GM12891 (cell line): Measurements from ENCODE around the gene TFIP11.

ENCODE experiments used
- DNase-seq: peaks from one replicate; pipeline ENCODE4 v3.0.0; 2011; ENCODE audit warnings: low spot score; ENCODE audit not compliant: insufficient read length
- FAIRE-seq: peaks from 2 replicates; lab custom pipeline; 2011; peaks lifted over from hg19 to GRCh38; lab: Jason Lieb, UNC
- PAX5 ChIP-seq: IDR thresholded peaks from 2 replicates; pipeline ENCODE4 v1.6.1; 2011; ENCODE audit warnings: low read length, moderate library complexity, mild to moderate bottlenecking; ENCODE audit not compliant: insufficient read depth, severe bottlenecking
- POLR2A ChIP-seq: IDR thresholded peaks from 2 replicates; pipeline ENCODE4 v1.6.1; 2011; ENCODE audit warnings: low read depth, low read length, control low read depth
- POLR2AphosphoS5 ChIP-seq: IDR thresholded peaks from 2 replicates; pipeline ENCODE4 v1.6.1; 2011; ENCODE audit warnings: low read depth, low read length, control low read depth
- POU2F2 ChIP-seq: IDR thresholded peaks from 2 replicates; pipeline ENCODE4 v1.6.1; 2011; ENCODE audit warnings: low read depth, mild to moderate bottlenecking, control low read depth, low read length, moderate library complexity
- SPI1 ChIP-seq: IDR thresholded peaks from 2 replicates; pipeline ENCODE4 v1.6.1; 2011; ENCODE audit warnings: low read depth, low read length, control low read depth
- TAF1 ChIP-seq: IDR thresholded peaks from 2 replicates; pipeline ENCODE4 v1.6.1; 2011; ENCODE audit warnings: low read depth, low read length, control low read depth

The TFIP11 gene

DNA sequence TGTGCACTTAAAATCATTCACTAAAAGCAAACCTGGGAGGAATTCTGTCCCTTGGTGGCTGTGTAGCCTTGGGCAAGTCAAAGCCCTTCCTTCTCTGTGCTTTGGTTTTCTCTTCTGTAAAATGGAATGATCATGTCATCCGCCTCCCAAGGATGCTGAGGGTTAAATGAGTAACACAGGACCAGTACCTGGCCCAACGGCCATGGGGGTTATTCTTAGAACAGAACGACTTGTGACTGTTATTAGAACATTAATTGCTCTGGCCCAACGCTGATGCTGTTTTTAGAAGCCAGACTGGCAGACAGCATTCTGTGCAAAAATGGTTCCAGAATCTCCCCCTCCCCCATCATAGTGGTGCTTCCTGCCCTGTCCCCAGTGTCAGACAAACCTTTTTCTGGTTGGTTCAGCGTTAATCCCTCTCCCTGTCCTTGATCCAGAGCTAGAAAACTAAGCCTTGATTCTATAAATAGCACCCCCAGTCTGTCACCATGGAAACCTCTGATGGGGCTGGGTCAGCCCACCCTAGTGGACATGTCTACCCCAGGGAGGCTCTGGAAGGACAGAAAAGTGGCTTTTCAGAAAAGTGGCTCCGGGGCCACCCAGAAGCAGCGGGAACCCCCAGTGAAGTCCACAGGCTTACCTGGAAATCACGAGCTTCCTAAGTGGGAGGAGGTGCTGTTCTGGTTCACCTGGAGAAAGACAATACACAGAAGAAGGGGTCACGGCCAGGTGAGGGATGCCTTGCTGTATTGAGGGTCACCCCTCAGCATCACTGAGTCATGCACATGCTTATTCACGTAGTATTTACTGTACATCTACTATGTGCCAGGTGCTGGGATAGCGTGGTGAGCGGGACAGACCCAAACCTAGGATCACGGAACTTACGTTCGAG, 15.5 kb upstream of the TFIP11 start:
- no peak for TF ChIP-seq POLR2AphosphoS5
- no peak for TF ChIP-seq POU2F2
- TF ChIP-seq TAF1, result no peak
- TF ChIP-seq SPI1, result no peak
- TF ChIP-seq POLR2A, result no peak
- TF ChIP-seq PAX5, result no peak
- FAIRE-seq, result no peak
- DNase-seq, result no peak

DNA sequence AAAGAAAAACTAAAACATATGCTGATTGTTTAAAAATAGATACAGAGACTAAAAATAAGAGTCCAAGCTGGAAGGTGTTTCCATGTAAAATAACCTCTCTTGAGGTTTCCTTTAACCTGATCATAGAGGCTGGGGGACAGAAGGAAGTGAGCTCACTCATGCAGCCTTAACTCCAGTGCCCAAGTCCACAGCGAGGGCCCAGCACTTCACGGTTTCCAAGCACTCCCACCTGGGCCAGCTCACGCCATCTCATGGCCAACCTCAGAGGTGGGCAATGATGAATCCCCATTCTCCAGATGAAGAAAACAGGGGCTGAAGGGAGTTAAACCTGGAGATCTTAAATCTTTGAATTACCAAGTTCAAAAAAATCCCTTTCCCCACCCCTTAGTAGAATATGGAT, 14.9 kb upstream of the TFIP11 start:
- no peak for DNase-seq
- no peak for FAIRE-seq
- TF ChIP-seq POLR2A (no peak), SPI1 (no peak), POLR2AphosphoS5 (no peak), POU2F2 (no peak), PAX5 (no peak)

DNA sequence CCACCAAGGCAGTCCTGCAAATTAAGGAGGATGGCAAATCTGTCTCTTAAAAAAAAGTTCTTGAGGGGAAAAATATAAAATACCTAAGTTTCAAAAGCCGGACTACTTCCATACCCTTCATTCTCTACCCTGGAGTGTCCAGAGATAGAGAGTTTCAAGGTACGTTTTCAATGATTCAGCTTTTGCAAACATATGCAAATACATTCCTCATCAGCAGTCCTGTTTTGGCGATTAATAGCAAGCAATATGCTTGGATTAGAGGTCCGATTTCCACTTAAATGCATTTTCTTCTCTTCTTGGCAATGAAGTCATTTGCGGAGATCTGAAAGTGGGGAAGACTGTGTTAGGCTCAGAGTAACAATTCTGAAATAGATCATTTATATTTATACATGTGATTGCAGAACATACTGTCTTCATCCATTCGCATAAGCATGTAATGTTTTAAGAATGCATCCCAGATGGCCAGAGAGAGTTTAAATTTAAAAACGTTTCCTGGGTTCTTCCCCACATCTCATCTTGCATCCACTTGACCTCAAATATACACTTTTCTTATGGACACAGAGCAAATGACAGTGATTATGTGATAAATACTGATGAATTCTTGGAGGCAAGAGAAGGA, 13.8 kb upstream of the TFIP11 start:
- FAIRE-seq (no peak), DNase-seq (no peak)
- TF ChIP-seq POLR2AphosphoS5 (no peak), POLR2A (no peak), PAX5 (no peak), POU2F2 (no peak), SPI1 (no peak), TAF1 (no peak)

DNA sequence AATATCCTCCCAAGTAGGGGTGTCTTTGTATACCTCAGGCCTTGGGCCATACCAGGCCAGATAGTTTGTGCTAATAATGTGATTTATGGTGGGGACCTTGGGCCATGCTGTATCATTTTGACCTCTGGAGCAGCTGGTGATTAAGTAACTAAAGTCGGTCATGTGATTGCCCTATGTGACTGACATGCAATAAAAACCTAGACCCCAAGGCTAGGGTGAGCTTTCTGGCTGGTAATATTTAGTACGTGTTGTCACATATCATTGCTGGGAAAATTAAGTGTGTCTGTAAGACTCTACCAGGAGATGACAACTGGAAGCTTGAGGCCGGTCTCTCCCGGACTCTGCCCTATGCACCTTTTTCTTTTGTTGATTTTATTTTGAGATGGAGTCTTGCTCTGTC, 12.6 kb upstream of the TFIP11 start:
- no peak for DNase-seq
- no peak for TF ChIP-seq POLR2A
- no peak for TF ChIP-seq SPI1
- no peak for TF ChIP-seq PAX5
- TF ChIP-seq POLR2AphosphoS5, result no peak
- no peak for TF ChIP-seq TAF1
- TF ChIP-seq POU2F2, result no peak
- no peak for FAIRE-seq

DNA sequence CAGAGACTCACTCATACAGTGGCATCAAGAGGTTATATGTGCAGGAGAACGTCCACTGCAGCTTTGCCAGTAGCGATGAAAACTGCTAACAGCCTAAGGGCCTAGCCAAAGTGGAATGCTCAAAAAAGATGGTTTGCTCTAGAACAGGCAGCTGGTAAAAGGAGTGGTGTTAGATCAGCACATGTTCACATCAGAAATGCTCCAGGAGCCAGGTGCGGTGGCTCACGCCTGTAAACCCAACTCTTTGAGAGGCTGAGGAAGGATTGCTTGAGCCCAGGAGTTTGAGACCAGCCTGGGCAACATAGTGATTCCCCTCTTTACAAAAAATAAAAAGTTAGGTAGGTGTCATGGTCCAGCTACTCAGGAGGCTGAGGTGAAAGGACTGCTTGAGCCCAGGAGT, 10.3 kb upstream of the TFIP11 start:
- DNase-seq (no peak), FAIRE-seq (no peak)
- TF ChIP-seq POLR2AphosphoS5, result no peak
- TF ChIP-seq SPI1, result no peak
- TF ChIP-seq PAX5, result no peak
- no peak for TF ChIP-seq POLR2A
- no peak for TF ChIP-seq TAF1
- no peak for TF ChIP-seq POU2F2

DNA sequence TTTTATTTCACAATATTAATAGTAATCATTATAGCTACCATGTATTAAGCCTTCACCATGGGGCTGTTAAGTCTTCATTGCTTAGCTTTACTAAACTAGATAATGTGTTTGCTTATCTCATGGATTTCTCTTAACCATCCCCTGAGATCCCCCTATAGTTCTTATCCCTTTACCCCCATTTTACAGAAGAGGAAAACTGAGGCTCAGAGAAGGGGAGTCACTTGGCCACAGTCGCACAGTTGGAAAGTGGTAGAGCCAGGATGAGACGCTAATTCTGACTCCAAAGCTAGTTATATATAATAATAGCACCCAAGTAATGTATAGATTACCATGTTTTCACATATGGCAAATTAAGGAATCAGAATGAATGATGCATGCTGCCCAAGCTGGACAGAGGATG, 9.7 kb upstream of the TFIP11 start:
- no peak for FAIRE-seq
- DNase-seq, result no peak
- TF ChIP-seq POLR2AphosphoS5, result no peak
- TF ChIP-seq TAF1, result no peak
- TF ChIP-seq PAX5, result no peak
- no peak for TF ChIP-seq SPI1
- TF ChIP-seq POLR2A, result no peak
- no peak for TF ChIP-seq POU2F2

DNA sequence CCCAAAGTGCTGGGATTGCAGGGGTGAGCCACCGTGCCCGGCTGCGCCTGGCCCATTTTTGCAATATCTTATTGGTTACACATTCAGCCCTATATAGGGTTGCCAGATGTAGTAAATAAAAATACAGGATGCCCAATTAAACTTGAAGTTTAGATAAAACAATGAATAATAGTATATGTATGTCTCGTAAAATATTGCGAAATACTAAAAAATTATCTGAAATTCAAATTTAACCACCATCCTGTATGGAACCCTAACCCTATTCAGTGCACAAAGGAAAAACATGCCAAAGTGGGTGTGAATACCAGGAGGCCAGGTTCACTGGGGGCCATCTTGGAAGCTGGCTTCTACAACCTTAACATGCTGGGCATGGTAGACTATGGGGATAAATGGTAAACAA, 5.2 kb upstream of the TFIP11 start:
- FAIRE-seq, result no peak

DNA sequence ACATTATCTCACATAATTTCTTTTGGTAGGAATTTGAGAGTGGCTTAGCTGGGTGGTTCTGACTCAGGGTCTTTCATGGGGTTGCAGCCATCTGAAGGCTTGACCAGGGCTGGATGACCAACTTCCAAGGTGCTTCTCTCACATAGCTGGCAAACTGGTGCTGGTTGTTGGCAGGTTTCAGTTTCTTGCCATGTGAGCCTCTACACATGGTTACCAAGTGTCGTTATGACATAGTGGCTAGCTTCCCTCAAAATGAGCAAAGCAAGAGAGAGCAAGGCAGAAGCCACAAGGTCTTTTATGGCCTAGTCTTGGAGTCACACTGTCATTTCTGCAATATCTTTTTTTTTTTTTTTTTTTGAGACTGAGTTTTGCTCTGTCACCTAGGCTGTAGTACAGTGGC, 4.2 kb upstream of the TFIP11 start:
- TF ChIP-seq POLR2A (no peak), POLR2AphosphoS5 (no peak), TAF1 (no peak), SPI1 (no peak)
- FAIRE-seq (no peak), DNase-seq (no peak)

More for the DNA sequence above, 5.2 kb upstream of the TFIP11 start:
- DNase-seq, result no peak
- TF ChIP-seq SPI1 (no peak), POU2F2 (no peak), TAF1 (no peak), PAX5 (no peak), POLR2AphosphoS5 (no peak), POLR2A (no peak)

DNA sequence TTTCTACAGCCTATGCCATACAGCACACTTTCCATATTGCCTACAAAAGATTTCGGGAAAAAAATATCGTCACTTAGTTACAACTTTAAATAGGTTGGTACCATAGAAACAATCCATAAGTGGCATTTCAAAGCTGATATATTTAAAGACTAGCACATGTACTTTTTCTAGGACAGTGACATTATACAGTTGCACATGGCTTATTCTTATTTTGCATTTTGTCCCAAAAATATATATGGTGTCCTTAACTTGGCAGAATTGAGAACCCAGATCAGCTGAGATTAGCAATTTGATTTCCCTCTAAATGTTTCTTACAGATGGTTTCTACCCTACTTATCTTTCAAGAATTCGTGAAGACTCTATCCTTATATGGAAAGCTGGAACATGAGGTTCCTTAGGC, 3.7 kb upstream of the TFIP11 start:
- DNase-seq (no peak), FAIRE-seq (no peak)
- TF ChIP-seq POLR2AphosphoS5 (no peak), POLR2A (no peak), TAF1 (no peak), PAX5 (no peak), SPI1 (no peak), POU2F2 (no peak)
